ENCODE data around the gene OR7G1. TPM values are rescaled to one million over a fixed set of nuclear protein-coding genes. Genes with fewer than 3 reads are reported as not detected.
"Not testable (repeated sequence)": the region's sequence is repeated elsewhere in the genome, so short reads cannot be mapped to it uniquely, and the experiment has no call there.

The OR7G1 gene
- total RNA-seq, 1 donor from 2014 or later: not detected

DNA sequence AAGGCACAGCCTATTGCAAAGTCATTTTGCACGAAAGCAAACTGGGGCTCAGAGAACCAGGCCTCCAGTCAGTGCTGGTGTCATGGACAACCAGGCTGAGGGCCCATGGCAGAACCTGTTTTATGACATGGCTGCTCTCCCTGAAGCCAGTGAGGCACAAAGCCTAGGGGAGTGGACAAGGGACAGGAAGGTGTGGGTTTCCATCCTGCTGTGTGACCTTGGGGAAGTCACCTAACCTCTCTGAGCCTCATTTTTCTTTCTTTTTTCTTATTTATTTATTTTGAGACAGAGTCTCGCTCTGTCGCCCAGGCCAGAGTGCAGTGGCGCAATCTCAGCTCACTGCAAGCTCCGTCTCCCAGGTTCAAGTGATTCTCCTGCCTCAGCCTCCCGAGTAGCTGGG lies 43.8 kb downstream of the OR7G1 start:
- DNase-seq (ENCODE audit: low spot score); H3K4me1 Mint-ChIP-seq (ENCODE audit: low read depth); H3K36me3 Mint-ChIP-seq (ENCODE audit: low read depth); H3K27me3 Mint-ChIP-seq (ENCODE audit: low read depth); intact Hi-C loops (cut with micrococcal nuclease); H3K9me3 Mint-ChIP-seq; H3K27ac Mint-ChIP-seq; H3K4me3 Mint-ChIP-seq (ENCODE audit: low read depth): not testable (repeated sequence)

DNA sequence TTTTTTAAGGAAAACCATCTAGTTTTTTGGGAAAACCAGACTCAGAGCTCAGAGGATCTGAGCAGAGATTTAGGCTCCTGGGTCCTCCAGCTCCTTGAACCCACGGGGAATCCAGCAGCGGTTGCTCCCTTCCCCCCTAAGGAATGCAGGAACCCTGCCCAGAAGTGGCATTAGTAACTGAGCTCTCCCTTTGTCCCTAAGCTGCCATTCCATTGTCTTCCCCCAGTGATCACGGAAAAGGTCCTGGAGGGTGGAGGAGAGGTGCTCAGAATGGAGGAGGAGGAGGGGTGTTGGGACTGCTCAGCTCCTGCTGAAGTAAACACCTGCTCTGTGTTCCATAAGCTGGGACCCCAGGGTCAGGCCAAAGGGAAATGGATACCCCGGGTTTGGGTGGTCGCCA lies 45.5 kb downstream of the OR7G1 start:
- no peak for DNase-seq (ENCODE audit: low spot score)
- Mint-ChIP-seq H3K27me3 (ENCODE audit: low read depth) (no peaks in the 10 kb centered on the region), H3K9me3 (no peaks in the 10 kb centered on the region), H3K27ac (no peak overlapping the region), H3K4me1 (ENCODE audit: low read depth) (no peaks in the 10 kb centered on the region), H3K36me3 (ENCODE audit: low read depth) (no peaks in the 10 kb centered on the region), H3K4me3 (ENCODE audit: low read depth) (no peak overlapping the region)
- intact Hi-C loops (cut with micrococcal nuclease): no loop called here

DNA sequence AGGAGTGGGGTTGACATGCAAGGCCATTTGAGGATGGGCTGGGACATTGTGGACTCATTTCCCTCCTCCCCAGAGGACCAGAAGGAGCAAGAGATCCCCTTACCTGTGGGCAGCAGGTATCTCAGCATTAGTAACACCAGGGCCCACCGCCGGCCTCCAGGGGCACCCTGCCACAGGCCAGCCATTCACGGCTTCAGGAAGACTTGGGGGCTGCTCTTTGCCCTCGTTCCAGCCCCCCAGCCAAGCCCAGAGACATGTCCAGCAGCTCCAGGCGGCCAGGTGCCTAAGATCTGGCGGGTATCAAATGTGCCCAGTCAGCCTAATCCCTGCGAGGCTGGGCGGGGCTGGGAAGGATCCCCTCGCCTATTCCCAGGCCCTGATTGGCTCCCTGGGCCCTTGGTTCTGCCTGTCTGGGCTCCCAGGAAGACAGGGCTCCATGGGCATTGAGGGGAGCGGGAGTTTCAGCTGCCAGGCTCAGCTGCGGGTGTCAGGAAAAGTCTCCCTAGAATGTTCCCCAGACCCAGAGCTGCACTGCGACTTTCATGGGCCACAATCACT lies 50.0 kb downstream of the OR7G1 start:
- H3K27ac Mint-ChIP-seq: no peak overlapping the region
- H3K27me3 Mint-ChIP-seq (ENCODE audit: low read depth): no peaks in the 10 kb centered on the region
- H3K9me3 Mint-ChIP-seq: no peaks in the 10 kb centered on the region
- H3K36me3 Mint-ChIP-seq (ENCODE audit: low read depth): no peaks in the 10 kb centered on the region
- intact Hi-C loops (cut with micrococcal nuclease): no loop called here
- DNase-seq (ENCODE audit: low spot score): no peak
- H3K4me3 Mint-ChIP-seq (ENCODE audit: low read depth): no peak overlapping the region
- no peaks in the 10 kb centered on the region for H3K4me1 Mint-ChIP-seq (ENCODE audit: low read depth)

Other genes starting within 250 kb of the OR7G1 start
- not detected in 2 replicates for gene MUC16, start 105.4 kb downstream of the OR7G1 start, total RNA-seq
- gene OR1M1, start 28.7 kb downstream of the OR7G1 start, total RNA-seq: not detected in 2 replicates
- gene OR7G2, start 8.3 kb downstream of the OR7G1 start, total RNA-seq: not detected in 2 replicates
- gene OR7G3, start 11.2 kb upstream of the OR7G1 start, total RNA-seq: not detected in 2 replicates
- gene ZNF317, start 24.6 kb upstream of the OR7G1 start, total RNA-seq: 44.2 and 50.0 TPM in 2 replicates
- 0.37 and 0.62 TPM in 2 replicates for gene OR7D2, start 63.2 kb upstream of the OR7G1 start, total RNA-seq
- not detected in 2 replicates for gene OR7D4, start 103.8 kb upstream of the OR7G1 start, total RNA-seq
- gene OR7E24, start 135.2 kb upstream of the OR7G1 start, total RNA-seq: not detected in 2 replicates
- gene ZNF699, start 194.1 kb upstream of the OR7G1 start, total RNA-seq: 4.4 and 5.2 TPM in 2 replicates
- 8.2 and 8.4 TPM in 2 replicates for gene ZNF559, start 208.4 kb upstream of the OR7G1 start, total RNA-seq
- 0.46 and 0.48 TPM in 2 replicates for gene ZNF177, start 247.2 kb upstream of the OR7G1 start, total RNA-seq

Data from activated T-helper 2 cell treated with anti-CD3 and anti-CD28 coated beads, Interferon-gamma antibody, Interleukin-2, Interleukin-4, amounts not matched to agents 10 μg/mL and 5 μg/mL and 100 μg/mL, durations not matched to agents 14 hours and 24 hours and 36 hours (primary cell).